AG04450 (cell line): Measurements from ENCODE around the gene FSHB. TPM values are rescaled to one million over a fixed set of nuclear protein-coding genes. Genes with fewer than 3 reads are reported as not detected.

Source experiments
- CTCF ChIA-PET: fragments of 300-600, 350-600 bp; formaldehyde crosslinking; extraction: SDS; loops from one replicate; lab custom pipeline; 2022; ENCODE audit warnings: antibody characterized with exemption, inconsistent platforms; lab: Charles Lee
- POLR2A ChIA-PET: fragments of 350-600 bp; formaldehyde crosslinking; extraction: SDS; loops from one replicate; lab custom pipeline; 2021; ENCODE audit warnings: antibody characterized with exemption, inconsistent platforms; lab: Yijun Ruan, JAX
- DNase-seq: peaks from one replicate; pipeline ENCODE4 v3.0.0-alpha.2; 2011; ENCODE audit warnings: low read depth, low spot score
- H3K27ac ChIP-seq: one replicate; pipeline ENCODE4 v1.5.1; 2012; ENCODE audit warnings: low read depth, low read length, control low read depth
- H3K27me3 ChIP-seq: one replicate; pipeline ENCODE4 v1.6.0; 2012; ENCODE audit warnings: low read length; ENCODE audit not compliant: control insufficient read depth, insufficient read depth
- H3K4me3 ChIP-seq: 2 replicates; pipeline ENCODE4 v1.5.1; 2011; ENCODE audit warnings: mild to moderate bottlenecking, low read depth, low read length, control low read depth
- H3K9me3 ChIP-seq: 2 replicates; pipeline ENCODE4 v1.5.1; 2012; ENCODE audit warnings: low read length; ENCODE audit not compliant: control insufficient read depth, insufficient read depth
- polyA plus RNA-seq: library from polyadenylated mRNA; depleted of rRNA; stranded (reverse); fragments of >200 nt; gene quantifications from 2 replicates; pipeline ENCODE4 v1.2.3, GENCODE V29; 2011
- TF ChIP-seq, protein P1 (sequence below): IDR thresholded peaks from 2 replicates; pipeline ENCODE4 v1.5.1; 2011; ENCODE audit warnings: low read depth, low read length, control low read depth, inconsistent platforms

FSHB gene
- polyA plus RNA-seq, 1 experiment = not detected

DNA sequence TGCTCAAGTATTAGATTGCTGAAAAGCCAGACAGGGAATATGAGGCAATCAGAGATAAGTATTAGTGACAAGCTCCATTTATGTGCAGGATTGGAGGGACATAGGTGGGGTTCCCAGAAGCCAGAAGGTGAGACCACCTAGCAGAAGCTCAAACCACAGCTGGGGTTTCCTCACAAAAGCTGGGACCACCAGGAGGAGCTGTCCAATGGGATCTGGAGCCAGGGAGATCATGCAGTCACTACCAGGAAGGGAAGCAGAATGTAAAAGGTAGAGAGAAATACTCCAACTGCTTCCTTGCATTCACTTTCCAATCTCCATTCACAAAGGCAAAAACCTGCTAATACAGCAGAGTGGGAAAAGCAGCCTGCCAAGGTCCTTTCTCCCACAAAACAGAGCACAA lies 5.2 kb upstream of the FSHB start:
- Histone ChIP-seq H3K9me3 (no peaks in the 10 kb centered on the region), H3K27ac (no peak overlapping the region), H3K27me3 (no peaks in the 10 kb centered on the region), H3K4me3 (no peak overlapping the region)
- DNase-seq = no peak
- POLR2A ChIA-PET = no interaction called here
- TF ChIP-seq, protein P1, sequence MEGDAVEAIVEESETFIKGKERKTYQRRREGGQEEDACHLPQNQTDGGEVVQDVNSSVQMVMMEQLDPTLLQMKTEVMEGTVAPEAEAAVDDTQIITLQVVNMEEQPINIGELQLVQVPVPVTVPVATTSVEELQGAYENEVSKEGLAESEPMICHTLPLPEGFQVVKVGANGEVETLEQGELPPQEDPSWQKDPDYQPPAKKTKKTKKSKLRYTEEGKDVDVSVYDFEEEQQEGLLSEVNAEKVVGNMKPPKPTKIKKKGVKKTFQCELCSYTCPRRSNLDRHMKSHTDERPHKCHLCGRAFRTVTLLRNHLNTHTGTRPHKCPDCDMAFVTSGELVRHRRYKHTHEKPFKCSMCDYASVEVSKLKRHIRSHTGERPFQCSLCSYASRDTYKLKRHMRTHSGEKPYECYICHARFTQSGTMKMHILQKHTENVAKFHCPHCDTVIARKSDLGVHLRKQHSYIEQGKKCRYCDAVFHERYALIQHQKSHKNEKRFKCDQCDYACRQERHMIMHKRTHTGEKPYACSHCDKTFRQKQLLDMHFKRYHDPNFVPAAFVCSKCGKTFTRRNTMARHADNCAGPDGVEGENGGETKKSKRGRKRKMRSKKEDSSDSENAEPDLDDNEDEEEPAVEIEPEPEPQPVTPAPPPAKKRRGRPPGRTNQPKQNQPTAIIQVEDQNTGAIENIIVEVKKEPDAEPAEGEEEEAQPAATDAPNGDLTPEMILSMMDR = no peak
- CTCF ChIA-PET = interaction anchor here (1.6 kb wide), 1 partner anchor 83 kb away, joined by 3 read pairs; no protein-coding TSS in a partner anchor

DNA sequence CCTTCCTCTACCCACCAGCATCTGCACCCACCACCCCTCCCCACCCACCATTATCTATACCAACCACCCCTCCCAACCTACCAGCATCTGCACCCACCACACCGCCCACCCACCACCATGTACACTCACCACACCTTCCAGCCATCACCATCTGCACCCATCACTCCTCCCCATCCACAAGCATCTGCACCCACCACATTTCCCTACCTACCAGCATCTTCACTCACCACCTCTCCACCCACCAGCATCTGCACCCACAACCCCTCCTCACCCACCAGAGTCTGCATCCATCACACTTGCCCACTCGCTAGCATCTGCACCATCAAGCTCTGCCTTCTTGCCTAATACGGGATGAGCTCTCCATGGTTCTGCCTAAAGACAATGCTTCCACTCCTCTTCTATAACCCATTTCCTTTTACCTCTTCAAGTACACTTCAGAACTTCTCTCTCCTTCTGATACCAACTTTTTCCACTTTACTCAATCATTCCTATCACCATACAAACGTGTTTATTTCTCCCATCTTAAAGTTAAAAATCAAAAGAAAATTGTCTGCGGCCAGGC lies 2.4 kb upstream of the FSHB start:
- POLR2A ChIA-PET = no interaction called here
- H3K27me3 ChIP-seq = no peaks in the 10 kb centered on the region
- no peak for DNase-seq
- CTCF ChIA-PET = no interaction called here
- H3K9me3 ChIP-seq = no peaks in the 10 kb centered on the region
- H3K4me3 ChIP-seq = no peak overlapping the region
- TF ChIP-seq, protein P1 = no peak
- no peak overlapping the region for H3K27ac ChIP-seq

DNA sequence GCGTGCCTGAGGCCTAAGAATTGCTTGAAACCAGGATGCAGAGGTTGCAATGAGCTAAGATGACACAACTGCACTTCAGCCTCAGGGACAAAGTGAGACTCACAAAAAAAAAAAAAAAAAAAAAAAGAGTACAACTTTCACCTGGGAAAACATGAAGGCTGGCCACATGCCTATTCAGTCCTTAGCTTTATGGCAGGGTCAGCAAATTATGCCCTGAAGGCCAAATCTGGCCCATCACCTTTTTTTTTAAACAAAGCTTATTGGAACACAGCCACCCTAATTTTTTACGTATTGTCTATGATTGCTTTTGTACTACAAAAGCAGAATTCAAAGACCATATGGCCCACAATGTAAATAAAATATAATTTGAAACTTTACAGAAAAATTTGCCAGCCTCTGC lies 8.2 kb downstream of the FSHB start:
- Histone ChIP-seq H3K9me3 (no peaks in the 10 kb centered on the region), H3K4me3 (no peak overlapping the region), H3K27ac (no peak overlapping the region), H3K27me3 (no peaks in the 10 kb centered on the region)
- ChIA-PET CTCF (no interaction called here), POLR2A (no interaction called here)
- TF ChIP-seq, protein P1 = no peak
- no peak for DNase-seq

DNA sequence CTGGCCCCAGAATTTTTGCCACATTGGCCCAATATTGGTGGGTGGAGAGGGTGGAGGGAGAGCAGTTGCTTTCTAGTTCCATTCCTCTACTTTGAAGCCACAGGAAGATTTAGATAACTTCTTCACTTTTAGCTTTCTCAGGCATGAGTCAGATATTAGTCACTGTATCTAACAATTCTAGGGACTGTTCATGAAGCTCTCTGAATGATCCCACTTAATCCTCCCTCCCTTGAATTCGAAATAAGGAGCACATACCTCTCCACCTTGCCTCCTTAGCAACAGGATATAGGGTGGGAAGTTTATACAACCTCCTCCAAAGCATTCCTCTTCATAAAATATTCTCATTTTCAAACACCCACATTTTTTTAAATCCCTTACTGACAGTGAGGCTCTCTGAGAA lies 13.5 kb downstream of the FSHB start:
- Histone ChIP-seq H3K27ac (no peak overlapping the region), H3K4me3 (no peak overlapping the region), H3K27me3 (no peaks in the 10 kb centered on the region), H3K9me3 (no peaks in the 10 kb centered on the region)
- ChIA-PET CTCF (no interaction called here), POLR2A (no interaction called here)
- DNase-seq = no peak
- TF ChIP-seq, protein P1 = no peak

DNA sequence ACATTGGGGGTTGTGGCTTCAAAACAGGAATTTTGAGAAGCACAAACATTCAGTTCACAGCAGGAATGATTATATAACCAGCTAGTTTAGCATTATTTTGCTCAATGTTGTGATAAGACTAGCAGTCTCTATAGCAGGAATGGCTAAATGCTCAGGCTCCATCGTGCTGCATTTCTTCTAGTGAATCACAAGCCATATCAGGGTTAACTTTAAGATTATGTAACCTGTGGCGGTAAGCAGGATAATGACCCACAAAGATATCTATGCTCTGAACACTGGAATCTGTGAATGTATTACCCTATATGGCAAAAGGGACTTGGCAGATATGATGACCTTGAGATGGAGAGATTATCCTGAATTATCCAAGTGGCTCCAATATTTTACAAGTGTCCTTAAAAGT lies 14.8 kb downstream of the FSHB start:
- DNase-seq = no peak
- CTCF ChIA-PET = no interaction called here
- TF ChIP-seq, protein P1 = no peak
- Histone ChIP-seq H3K27ac (no peak overlapping the region), H3K4me3 (no peak overlapping the region), H3K9me3 (no peaks in the 10 kb centered on the region), H3K27me3 (no peaks in the 10 kb centered on the region)
- POLR2A ChIA-PET = no interaction called here
